ENCODE results near the gene KIRREL1. TPM values are rescaled to one million over a fixed set of nuclear protein-coding genes. Genes with fewer than 3 reads are reported as not detected.

KIRREL1 gene
- polyA plus RNA-seq, 1 donor from 2014 or later = 12.9 TPM

GRCh38 chr1:158021721-158022120, 28.3 kb downstream of the KIRREL1 start:
- TF ChIP-seq REST (IDR thresholded peaks at IDR 0.05; ENCODE audit: borderline replicate concordance) (no peak), SMC3 (conservative IDR thresholded peaks at IDR 0.05; ENCODE audit: poor library complexity) (no peak)
- no peaks in the 10 kb centered on the region for H3K9me3 ChIP-seq (ENCODE audit: low read length)
- H3K4me2 ChIP-seq (ENCODE audit: low read length) = no peak overlapping the region
- no peaks in the 10 kb centered on the region for H3K9me2 ChIP-seq (ENCODE audit: insufficient read depth, low read length)
- H3K4me3 ChIP-seq (ENCODE audit: low read length) = no peak overlapping the region
- peaks cover 24% of the 10 kb centered on the region for H3K79me2 ChIP-seq (replicated peaks; ENCODE audit: insufficient read depth, low read length)
- no peak overlapping the region for H3K9ac ChIP-seq (ENCODE audit: low read length)
- no peaks in the 10 kb centered on the region for H3K36me3 ChIP-seq (ENCODE audit: insufficient read depth, low read length)
- H2AFZ ChIP-seq (ENCODE audit: low read depth, low read length) = no peak overlapping the region
- no peak overlapping the region for H3K27ac ChIP-seq (ENCODE audit: low read length)
- no peaks in the 10 kb centered on the region for H3F3A ChIP-seq (ENCODE audit: insufficient read depth, low read length, poor library complexity, severe bottlenecking)
- no peaks in the 10 kb centered on the region for H3K27me3 ChIP-seq (ENCODE audit: insufficient read depth, low read depth, low read length)
- H4K20me1 ChIP-seq (ENCODE audit: insufficient read depth) = no peaks in the 10 kb centered on the region

DNA sequence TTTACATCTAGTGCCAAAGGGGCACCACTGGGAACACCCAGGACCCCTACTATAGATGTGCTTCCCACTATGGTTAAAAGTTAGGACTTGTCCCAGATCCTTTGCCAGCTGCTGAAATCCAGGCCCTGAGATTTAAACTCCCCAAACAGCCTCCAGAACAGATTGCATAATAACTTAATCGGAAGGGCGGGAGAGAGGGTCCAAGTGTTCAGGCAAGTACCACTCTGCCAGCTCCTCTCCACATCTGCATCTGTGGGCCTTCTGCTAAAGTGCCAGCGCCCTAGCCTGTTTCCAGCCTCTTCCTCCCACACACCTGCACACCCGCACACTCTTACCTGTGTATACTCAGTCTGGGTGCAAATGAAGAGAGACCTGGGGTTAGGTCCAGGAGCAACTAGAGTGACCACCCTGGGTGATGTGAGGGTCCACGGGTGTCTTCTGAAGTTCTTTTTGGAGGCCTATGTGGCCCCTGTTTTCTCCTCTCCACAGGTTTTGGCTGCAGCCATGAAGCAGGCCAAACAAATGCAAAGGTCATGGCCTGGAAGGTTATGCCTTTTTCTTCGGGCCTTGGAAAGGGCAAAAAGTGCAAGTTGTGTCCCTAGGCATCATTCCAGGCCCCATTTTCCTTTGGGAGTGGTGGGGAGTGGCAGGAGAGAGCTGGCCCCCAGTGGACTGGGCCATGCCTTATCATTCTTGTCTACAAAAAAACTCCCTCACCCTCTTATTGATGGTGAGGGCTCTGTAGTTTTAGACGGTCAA, 29.3 kb downstream of the KIRREL1 start:
- H3K9me2 ChIP-seq (ENCODE audit: insufficient read depth, low read length) = no peaks in the 10 kb centered on the region
- H3K27me3 ChIP-seq (ENCODE audit: insufficient read depth, low read depth, low read length) = no peaks in the 10 kb centered on the region
- no peak overlapping the region for H3K4me3 ChIP-seq (ENCODE audit: low read length)
- no peak overlapping the region for H2AFZ ChIP-seq (ENCODE audit: low read depth, low read length)
- no peak overlapping the region for H3K4me2 ChIP-seq (ENCODE audit: low read length)
- no peaks in the 10 kb centered on the region for H3K36me3 ChIP-seq (ENCODE audit: insufficient read depth, low read length)
- no peak overlapping the region for H3K27ac ChIP-seq (ENCODE audit: low read length)
- no peaks in the 10 kb centered on the region for H3K9me3 ChIP-seq (ENCODE audit: low read length)
- no peak for TF ChIP-seq EP300 (conservative IDR thresholded peaks at IDR 0.05; ENCODE audit: poor library complexity, severe bottlenecking)
- no peak for TF ChIP-seq RAD21 (conservative IDR thresholded peaks at IDR 0.05)
- TF ChIP-seq TAF1 (IDR thresholded peaks at IDR 0.05; ENCODE audit: low read depth) = no peak
- TF ChIP-seq SMC3 (conservative IDR thresholded peaks at IDR 0.05; ENCODE audit: poor library complexity) = no peak
- no peak for TF ChIP-seq REST (IDR thresholded peaks at IDR 0.05; ENCODE audit: borderline replicate concordance)
- TF ChIP-seq MXI1 (conservative IDR thresholded peaks at IDR 0.05; ENCODE audit: poor library complexity, severe bottlenecking) = no peak
- no peak for TF ChIP-seq CTCF (IDR thresholded peaks at IDR 0.05; ENCODE audit: poor library complexity, severe bottlenecking)
- no peak for TF ChIP-seq POLR2AphosphoS5 (IDR thresholded peaks at IDR 0.05)
- no peak for TF ChIP-seq EZH2 (IDR thresholded peaks at IDR 0.05; ENCODE audit: borderline replicate concordance, insufficient read depth, low read length, poor library complexity, severe bottlenecking)
- no peaks in the 10 kb centered on the region for H3F3A ChIP-seq (ENCODE audit: insufficient read depth, low read length, poor library complexity, severe bottlenecking)
- no peak overlapping the region for H3K9ac ChIP-seq (ENCODE audit: low read length)
- H4K20me1 ChIP-seq (ENCODE audit: insufficient read depth) = no peaks in the 10 kb centered on the region
- H3K79me2 ChIP-seq (replicated peaks; ENCODE audit: insufficient read depth, low read length) = peaks cover 15% of the 10 kb centered on the region

Measured in neural cell (in vitro differentiated cells).